ENCODE results near the gene ZNF174.

The ZNF174 gene

GRCh38 chr16:3400779-3401688 lies at the start of gene ZNF174, which contains the start of gene ZSCAN32:
Gene ZNF174, plus strand, starts transcription at chr16:3401215. Its CDS starts 790 bp downstream, at chr16:3402005.
Gene ZSCAN32, minus strand, starts transcription at chr16:3401004. Its CDS starts 3,447 bp downstream, at chr16:3397557.
- peak; percentile 93 for DNase-seq (ENCODE audit: low read depth)

DNA sequence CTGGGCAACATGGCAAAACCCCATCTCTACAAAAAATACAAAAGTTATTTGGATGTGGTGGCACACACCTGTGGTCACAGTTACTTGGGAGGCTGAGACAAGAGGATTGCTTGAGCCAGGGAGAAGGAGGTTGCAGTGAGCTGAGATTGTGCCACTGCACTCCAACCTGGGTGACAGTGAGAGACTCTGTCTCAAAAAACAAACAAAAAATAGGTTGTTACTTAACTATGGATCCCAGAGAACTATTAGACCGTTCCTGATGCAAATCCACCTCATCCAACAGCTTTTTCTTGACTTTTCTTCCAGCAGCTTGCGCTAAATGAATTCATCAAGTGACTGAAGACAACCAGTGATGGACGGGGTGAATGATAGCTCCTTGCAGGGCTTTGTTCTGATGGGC lies 45.4 kb upstream of the ZNF174 start, which contains the start of gene OR2C1:
Gene OR2C1 (plus strand): TSS at position 301 of the 400 bp plus-strand sequence. CDS start 52 bp downstream, at position 353.
- DNase-seq (ENCODE audit: low read depth) = no peak

GRCh38 chr16:3356118-3356517 lies 44.9 kb upstream of the ZNF174 start:
- DNase-seq (ENCODE audit: low read depth) = no peak

GRCh38 chr16:3358871-3359270 lies 42.1 kb upstream of the ZNF174 start:
- no peak for DNase-seq (ENCODE audit: low read depth)

DNA sequence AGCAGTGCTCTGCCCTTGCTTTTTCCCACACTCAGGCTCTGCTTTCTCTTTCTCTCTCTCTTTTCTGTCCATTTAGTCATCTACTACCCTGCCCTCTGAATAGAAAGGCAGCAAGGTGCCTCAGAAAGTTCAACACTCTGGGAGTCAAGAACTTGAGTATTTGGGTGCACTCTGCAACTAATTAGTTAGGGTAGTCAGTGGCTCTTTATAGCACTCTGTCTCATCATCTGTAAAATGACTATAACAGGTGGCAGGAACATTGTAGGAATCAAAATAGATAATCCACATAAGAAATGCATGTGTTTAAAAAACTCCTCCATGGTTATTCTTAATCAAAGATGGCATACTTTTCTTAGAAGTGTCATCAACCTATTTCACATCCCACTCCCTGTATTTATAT lies 38.1 kb upstream of the ZNF174 start:
- no peak for DNase-seq (ENCODE audit: low read depth)

DNA sequence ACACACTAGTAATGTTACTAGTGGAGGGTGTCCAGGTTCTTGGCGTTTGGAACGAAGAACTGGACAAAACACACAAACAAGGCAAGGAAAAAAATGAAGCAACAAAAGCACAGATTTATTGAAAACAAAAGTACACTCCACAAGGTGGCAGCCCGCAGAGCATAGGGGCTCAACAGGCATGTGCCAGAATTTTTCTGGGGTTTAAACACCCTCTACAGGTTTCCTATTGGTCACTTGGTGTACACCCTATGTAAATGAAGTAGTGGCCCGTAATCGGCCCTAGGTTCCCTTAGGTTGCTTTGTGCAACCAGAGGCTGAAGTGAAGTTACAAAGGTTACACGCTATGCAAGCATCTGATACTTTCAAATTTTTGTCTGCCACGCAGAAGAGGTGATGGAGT lies 37.2 kb upstream of the ZNF174 start:
- DNase-seq (ENCODE audit: low read depth) = no peak

DNA sequence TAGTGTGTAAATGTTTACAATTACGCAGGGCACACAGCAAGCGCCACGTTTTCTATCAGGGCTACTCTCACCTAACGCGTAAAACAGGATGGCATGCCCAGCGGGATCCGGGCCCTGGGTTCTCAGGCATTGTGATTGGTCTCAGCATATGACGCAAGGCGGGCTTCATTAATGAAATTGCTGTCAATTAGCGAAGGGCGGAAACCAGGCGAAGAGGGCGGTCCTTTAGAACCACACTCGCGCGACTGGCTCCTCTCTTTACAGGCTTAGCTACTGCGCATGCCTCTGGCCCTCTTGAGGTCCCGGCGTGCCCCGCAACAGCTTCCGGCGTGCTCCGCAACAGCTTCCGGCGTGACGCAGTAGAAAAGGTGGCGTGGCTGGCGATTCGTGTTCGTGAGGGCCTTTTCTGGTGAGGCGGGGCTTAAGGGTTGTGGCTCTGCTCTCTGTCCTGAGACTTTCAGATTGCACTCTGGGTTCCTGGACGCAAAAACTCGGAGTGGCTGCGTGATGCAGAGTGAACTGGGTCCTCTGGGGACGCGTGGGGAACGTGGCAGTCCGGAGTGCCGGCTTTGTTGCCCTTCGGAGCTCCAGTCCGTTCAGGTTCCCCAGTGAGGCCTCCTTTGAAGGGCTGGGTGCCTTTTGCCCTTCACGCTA lies 36.1 kb upstream of the ZNF174 start:
- no peak for DNase-seq (ENCODE audit: low read depth)

- DNase-seq (ENCODE audit: low read depth) = no peak
Measured at GRCh38 chr16:3369073-3369472, 31.9 kb upstream of the ZNF174 start.

- no peak for DNase-seq (ENCODE audit: low read depth)
Measured at GRCh38 chr16:3375680-3376079, 25.3 kb upstream of the ZNF174 start.

DNA sequence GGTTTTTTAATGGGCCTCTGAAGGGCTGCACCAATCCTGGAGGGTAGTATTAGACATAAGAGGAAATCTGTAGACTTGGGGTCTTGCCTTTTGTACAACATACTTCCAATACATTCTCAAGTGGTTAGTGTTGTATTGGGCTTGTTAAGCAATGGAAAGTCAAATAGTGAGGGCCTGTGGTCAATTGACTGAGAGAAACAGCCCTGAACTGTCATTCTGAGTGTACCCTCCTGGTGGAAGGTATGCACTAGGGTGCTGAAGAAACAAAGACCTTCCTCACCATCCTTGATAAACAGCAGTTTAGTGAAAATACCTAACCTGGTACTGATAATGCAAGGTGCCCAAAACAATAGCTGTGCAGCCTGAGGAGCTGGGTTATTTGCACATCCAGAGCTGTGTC lies 23.1 kb upstream of the ZNF174 start:
- DNase-seq (ENCODE audit: low read depth) = no peak

DNA sequence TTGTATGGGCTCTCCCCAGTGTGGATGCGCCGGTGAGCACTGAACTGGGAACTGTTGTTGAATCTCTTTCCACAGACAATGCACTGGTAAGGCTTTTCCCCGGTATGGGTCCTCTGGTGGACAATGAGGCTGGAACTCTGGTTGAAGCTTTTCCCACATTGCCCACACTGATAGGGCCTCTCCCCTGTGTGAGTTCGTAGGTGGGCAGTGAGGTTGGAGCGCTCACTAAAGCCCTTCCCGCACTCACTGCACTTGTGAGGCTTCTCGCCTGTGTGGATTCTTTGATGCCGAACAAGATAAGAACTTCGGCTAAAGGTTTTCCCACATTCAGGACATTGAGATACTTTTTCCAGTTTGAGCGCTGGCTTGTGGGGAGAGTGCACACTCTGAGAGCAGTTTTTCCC lies 18.0 kb upstream of the ZNF174 start:
- DNase-seq (ENCODE audit: low read depth) = no peak

GRCh38 chr16:3388325-3388724 lies 12.7 kb upstream of the ZNF174 start:
- DNase-seq (ENCODE audit: low read depth) = no peak

DNA sequence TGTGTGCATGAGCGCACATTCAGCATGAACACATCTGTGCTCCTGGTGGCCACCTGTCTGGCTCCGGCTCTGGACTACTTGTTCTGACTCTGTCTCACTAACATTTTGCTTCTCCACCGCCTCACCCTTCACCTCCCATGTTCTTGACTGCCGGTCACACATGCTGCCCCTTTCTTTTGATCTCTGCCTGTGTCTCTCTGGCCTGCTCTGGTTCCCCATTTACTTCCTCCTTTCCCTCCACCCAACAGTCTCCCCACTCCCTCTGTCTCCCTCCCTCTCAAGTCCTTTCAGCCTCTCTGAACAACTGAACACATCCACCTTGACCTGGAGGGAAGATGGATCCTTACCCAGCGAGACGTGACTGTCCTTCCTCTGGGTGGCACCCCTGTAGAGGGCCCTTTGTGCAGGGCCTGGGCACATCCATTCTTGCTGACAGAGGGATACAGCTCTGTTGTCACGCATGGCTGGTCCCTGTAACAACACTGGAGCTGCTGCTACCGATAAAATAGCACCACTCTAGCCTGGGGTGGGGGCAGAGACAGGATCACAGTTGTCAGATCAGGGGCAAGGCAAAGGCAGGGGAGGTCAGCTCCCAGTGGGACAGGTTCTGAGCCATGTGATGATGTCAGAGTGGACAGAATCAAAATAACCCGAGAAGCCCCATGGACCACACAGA lies 11.2 kb upstream of the ZNF174 start:
- no peak for DNase-seq (ENCODE audit: low read depth)

GRCh38 chr16:3400446-3400778 lies 603 bp upstream of the ZNF174 start:
- DNase-seq (ENCODE audit: low read depth) = peak; percentile 3

DNA sequence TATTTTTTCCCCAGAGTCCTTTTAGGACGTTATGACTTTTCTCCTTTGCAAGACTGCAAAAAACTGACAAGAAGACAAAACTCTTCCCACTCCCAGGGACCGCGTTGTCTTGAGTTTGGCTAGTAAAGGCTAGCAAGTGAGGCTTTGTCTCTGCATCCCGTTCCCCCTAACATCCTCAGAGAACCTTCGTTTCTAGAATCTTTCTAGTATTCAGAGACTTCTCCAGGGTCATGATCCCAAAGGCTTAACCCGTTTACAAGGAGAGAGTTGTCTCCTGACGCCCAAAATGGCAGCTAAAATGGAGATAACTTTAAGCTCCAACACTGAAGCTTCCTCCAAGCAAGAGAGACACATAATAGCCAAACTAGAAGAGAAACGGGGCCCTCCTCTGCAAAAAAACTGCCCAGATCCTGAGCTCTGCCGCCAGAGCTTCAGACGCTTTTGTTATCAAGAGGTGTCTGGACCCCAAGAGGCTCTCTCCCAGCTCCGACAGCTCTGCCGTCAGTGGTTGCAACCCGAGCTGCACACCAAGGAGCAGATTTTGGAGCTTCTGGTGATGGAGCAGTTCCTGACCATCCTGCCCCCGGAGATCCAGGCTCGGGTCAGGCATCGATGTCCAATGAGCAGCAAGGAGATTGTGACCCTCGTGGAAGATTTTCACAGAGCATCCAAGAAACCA lies 843 bp downstream of the ZNF174 start:
- no peak for DNase-seq (ENCODE audit: low read depth)

GRCh38 chr16:3408561-3409197 lies 7.7 kb downstream of the ZNF174 start:
- no peak for DNase-seq (ENCODE audit: low read depth)

DNA sequence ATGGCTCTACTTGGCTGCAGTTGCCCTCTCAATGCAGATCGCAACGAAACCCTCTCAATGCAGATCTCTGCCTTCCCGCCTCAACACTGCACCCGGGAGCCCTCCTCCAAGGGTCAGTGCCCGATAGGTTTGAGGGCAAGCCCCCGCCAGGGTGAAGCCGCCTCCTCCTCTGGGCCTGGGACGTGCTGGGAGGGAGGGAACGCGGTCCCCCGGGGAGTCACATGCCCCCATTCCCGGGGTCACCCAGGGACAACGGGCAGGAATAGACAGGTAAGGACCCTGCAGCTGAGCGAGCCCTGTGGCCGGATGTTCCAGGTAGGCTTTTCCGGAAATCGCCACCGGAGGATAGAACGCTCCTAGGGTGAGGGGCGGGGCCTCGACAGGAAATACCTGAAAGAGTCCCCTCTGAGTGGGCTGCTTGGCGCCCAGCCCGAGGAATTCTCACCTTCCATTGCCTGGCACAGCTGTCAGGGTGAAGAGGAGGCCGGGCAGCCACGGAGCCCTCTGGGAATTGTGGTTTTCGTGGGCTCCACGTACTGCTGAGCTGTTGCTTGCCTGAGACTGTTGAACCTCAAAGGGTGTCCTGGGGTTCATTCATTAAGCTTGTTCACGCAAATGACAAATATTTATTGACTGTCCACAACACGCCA lies 12.8 kb downstream of the ZNF174 start:
- no peak for DNase-seq (ENCODE audit: low read depth)

DNA sequence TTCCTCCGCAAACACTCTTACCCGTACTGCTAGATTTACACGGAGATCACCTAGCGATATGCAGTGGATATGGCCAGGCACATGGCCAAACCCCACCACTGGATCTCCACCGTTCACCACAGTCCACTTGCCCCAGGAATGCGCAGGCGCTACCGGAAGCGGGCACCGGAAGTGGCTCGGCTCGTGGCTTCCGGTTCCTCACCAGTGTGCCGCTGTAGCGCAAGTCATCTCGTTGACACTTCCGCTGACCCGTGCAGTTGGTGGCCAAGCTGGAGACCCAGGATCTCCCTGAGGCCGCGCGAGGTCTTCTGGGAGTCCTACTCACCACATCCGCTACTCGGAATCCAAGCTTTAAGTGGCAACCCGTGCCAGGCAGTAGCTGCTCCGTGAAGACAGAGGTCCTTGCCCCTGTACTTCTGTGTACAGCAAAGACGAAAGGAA lies 30.8 kb downstream of the ZNF174 start:
- no peak for DNase-seq (ENCODE audit: low read depth)

DNA sequence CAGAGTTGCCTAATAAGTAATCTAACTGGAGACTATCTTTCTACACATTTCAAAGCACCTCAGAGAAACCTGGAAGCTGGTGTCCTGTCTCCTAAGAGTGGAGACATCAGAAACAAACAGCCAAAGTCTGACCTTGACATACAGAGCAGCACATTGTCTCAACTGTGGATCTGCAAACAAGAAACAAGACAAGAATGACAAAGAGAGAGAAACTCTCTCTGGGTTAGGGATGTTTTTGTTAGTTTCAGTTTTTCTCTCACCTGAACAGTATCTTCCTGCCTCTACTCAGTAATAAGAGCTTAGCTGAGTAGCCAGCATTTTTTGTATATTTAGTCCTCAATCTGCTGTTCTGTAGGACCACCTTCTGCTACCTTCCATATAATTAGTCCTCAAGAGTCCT lies 33.4 kb downstream of the ZNF174 start:
- DNase-seq (ENCODE audit: low read depth) = no peak

- DNase-seq (ENCODE audit: low read depth) = no peak
Measured at GRCh38 chr16:3439637-3440036, 38.6 kb downstream of the ZNF174 start.
